ENCODE results near the gene IL2. TPM values are rescaled to one million over a fixed set of nuclear protein-coding genes. Genes with fewer than 3 reads are reported as not detected.

IL2 gene
- total RNA-seq, 1 experiment from 2014 or later: 0.61 TPM

GRCh38 chr4:122476745-122477144 lies 20.2 kb upstream of the IL2 start (continued):
- no peak for TF ChIP-seq ZBTB21 (CRISPR knock-in tag; IDR thresholded peaks at IDR 0.05; ENCODE audit: borderline replicate concordance)
- no peak for TF ChIP-seq ZNF317 (CRISPR knock-in tag; IDR thresholded peaks at IDR 0.05; ENCODE audit: borderline replicate concordance, low read depth)
- no peak for TF ChIP-seq FOXP4 (CRISPR knock-in tag; IDR thresholded peaks at IDR 0.05)
- no peak for TF ChIP-seq SOX15 (CRISPR knock-in tag; IDR thresholded peaks at IDR 0.05)
- TF ChIP-seq AFF4 (CRISPR knock-in tag; IDR thresholded peaks at IDR 0.05; ENCODE audit: borderline replicate concordance): no peak
- no peak for TF ChIP-seq ATF6 (CRISPR knock-in tag; IDR thresholded peaks at IDR 0.05)
- TF ChIP-seq ATF1 (CRISPR knock-in tag; IDR thresholded peaks at IDR 0.05): no peak
- no peak for TF ChIP-seq CDX4 (CRISPR knock-in tag; IDR thresholded peaks at IDR 0.05; ENCODE audit: borderline replicate concordance)
- TF ChIP-seq CREB1 (CRISPR knock-in tag; IDR thresholded peaks at IDR 0.05): no peak

GRCh38 chr4:122476126-122476525 lies 19.6 kb upstream of the IL2 start:
- Mint-ChIP-seq H3K36me3 (no peaks in the 10 kb centered on the region), H3K27ac (no peak overlapping the region), H3K9me3 (peaks cover 11% of the 10 kb centered on the region), H3K4me3 (no peak overlapping the region), H3K27me3 (ENCODE audit: low read depth) (no peaks in the 10 kb centered on the region), H3K4me1 (no peaks in the 10 kb centered on the region)
- POLR2A ChIA-PET: no interaction called here
- TF ChIP-seq FOXP4 (CRISPR knock-in tag; IDR thresholded peaks at IDR 0.05): no peak
- no peak for TF ChIP-seq ATF2 (CRISPR knock-in tag; IDR thresholded peaks at IDR 0.05; ENCODE audit: borderline replicate concordance, low read depth)
- no peak for TF ChIP-seq TEAD1 (CRISPR knock-in tag; IDR thresholded peaks at IDR 0.05)
- TF ChIP-seq ZNF138 (CRISPR knock-in tag; conservative IDR thresholded peaks at IDR 0.05): no peak
- no peak for TF ChIP-seq CBFB (CRISPR knock-in tag; IDR thresholded peaks at IDR 0.05; ENCODE audit: low read depth)
- TF ChIP-seq TP53 (CRISPR knock-in tag; IDR thresholded peaks at IDR 0.05): no peak
- TF ChIP-seq NR3C1 (CRISPR knock-in tag; conservative IDR thresholded peaks at IDR 0.05; ENCODE audit: low read depth): no peak
- TF ChIP-seq ZBTB43 (CRISPR knock-in tag; IDR thresholded peaks at IDR 0.05): no peak
- no peak for TF ChIP-seq JAZF1 (CRISPR knock-in tag; IDR thresholded peaks at IDR 0.05)
- no peak for TF ChIP-seq JUN (CRISPR knock-in tag; IDR thresholded peaks at IDR 0.05)
- ATAC-seq: no peak
- CTCF ChIA-PET: no interaction called here
- no peak for DNase-seq (ENCODE audit: low spot score)
